ENCODE data around the gene PPP2R5C.
"Not testable (repeated sequence)": the region's sequence is repeated elsewhere in the genome, so short reads cannot be mapped to it uniquely, and the experiment has no call there.

Gene PPP2R5C

DNA sequence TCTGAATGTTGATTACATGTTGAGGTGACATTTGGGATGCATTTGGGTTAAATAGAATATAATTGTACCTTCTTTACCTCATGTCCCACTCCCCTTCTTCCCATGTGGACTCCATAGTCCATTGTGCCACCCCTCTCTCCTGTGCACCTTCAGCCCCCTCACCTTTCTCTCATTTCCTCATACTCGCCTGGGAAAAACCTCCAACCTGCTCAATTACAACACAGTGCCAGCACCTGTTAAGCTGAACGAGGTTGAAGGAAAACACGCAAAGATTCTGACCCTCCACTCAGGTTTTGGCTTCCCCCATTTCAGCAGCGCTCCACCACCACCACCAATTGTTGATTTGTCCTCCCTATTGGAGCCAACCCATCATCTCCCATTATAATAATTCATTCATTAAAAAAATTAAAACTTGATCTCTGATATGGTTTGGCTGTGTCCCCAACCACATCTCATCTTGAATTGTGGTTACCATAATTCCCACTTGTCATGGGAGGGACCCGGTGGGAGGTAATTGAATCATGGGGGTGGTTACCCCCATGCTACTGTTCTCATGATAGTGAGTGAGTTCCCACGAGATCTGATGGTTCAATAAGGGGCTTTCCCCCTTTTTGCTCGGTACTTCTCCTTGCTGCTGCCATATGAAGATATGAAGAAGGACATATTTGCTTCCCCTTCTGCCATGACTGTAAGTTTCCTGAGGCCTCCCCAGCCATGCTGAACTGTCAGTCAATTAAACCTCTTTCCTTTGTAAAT lies 33.7 kb upstream of the PPP2R5C start:
- DNase-seq: no peak

DNA sequence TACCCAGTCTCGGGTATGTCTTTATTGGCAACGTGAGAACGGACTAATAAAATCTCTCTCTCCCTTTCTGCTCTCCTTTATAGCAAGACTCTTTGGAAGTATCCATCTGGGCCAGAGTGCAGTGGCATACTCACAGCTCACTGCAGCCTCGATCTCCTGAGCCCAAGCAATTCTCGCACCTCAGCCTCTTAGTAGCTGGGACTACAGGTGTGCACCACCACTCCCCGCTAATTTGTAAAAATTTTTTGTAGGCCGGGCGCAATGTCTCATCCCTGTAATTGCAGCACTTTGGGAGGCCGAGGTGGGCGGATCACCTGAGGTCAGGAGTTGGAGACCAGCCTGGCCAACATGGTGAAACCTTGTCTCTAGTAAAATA lies 33.2 kb upstream of the PPP2R5C start:
- no peak for DNase-seq

DNA sequence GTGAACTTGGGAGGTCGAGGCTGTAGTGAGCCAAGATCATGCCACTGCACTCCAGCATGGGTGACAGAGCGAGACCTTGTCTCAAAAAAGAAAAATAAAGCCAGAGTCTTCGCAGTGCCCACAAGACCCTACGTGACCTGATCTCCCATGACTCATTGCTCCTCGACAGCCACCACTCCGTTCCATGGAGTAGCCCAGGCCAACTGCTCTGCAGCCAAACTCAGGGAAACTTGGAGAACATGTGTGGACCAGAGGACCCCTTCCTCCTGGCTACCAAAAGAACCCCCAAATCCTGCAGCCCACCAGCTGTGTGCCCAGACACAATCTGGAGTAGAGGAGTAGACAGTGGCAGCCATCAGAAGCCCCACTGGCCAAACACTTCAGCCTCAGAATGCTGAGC lies 32.1 kb upstream of the PPP2R5C start:
- no peak for DNase-seq

DNA sequence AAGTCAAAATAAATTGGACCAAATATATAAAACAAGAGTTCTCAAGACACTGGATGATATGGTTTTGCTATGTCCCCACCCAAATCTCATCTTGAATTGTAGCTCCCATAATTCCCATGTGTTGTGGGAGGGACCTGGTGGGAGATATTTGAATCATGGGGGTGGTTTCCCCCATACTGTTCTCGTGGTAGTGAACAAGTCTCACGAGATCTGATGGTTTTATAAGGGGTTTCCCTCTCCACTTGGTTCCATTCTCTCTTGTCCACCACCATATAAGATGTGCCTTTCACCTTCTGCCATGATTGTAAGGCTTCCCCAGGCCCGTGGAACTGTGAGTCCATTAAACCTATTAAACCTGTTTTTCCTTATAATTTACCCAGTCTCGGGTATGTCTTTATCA lies 31.4 kb upstream of the PPP2R5C start:
- DNase-seq: not testable (repeated sequence)

DNA sequence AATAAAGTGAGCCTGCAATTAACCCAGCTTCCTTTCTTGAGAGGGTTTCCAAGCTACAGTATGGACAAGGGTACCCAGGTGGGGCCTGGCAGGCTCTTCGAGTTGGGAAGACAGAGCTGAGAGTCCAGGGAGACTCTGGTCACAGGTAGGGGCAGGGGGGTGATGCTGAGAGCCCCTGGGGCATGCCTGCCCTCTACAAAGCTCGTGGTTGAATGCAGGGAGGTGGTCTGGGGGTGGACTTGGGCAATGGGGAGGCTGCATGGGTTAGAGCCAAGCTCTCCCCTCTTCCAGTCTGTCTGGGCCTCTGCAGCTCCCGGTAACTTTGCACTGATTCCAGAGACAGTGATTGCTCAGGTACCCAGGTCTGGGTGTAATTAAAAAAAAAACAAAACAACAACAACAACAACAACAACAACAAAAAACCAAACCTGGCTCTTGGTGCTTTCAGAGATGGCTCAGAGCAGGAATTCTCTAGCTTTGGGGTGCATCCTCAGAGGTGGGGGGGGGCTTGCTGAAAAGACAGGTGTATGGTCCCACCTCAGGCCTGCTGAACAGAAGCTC lies 30.8 kb upstream of the PPP2R5C start:
- DNase-seq: no peak

DNA sequence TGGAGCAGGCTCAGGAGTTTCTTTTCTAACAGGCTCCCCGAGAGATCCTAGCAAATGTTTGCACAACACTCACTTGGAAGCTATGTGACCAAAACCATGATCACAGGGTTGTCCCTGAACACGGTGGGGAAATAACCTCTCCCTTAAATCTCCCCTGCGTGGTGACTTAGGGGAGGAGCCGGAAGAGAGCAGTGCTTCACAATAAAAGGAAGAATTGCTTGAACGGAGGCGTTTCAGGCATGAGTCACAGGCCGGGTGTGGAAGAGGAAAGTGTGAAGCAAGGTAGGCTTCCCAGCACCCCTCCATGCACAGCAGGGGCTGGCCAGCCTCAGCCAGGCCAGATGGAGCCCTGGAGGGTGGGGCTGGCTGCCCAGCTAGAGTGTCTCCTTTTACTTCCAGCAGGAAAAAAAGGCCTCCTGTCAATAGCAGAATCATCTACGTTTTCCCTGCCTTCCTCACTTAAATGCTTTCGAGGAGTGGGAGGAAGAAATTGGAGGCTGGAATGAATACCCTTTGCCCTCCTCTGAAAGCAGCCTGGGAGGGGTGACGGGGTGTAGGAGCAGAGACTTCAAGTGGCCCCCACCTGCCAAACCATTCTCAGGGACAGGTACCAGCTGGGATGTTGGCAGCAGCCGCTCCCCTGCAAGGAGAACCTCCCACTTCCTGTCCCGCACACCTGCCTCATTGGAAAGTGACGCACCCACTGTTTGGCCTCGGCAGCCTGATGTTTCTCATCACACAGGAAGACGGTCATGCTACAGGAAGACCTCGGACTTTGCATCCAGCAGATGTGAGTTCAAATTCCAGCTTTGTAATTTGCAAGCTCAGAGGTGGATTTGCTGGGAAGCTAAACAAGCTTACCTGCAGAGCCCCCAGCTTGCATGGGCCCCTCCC lies 30.1 kb upstream of the PPP2R5C start:
- peak; percentile 77 for DNase-seq

DNA sequence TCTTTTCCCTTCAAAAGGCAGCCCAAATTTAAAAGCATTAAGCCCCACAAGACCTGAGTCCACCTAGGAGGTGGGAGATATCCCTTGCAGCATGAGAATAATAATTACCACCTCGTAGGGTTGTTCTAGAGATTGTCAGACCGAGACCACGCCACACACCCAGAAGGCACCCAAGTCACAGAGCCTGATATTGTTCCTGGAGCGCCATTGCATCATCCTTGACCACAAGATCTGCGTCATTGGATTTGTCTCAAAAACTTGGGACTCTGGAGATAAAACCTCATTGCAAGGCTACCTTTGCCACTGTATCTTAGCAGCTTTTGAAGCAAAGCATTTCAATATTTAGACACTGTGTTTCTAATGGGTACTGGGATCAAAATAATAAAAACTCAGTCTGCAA lies 29.4 kb upstream of the PPP2R5C start:
- DNase-seq: no peak

DNA sequence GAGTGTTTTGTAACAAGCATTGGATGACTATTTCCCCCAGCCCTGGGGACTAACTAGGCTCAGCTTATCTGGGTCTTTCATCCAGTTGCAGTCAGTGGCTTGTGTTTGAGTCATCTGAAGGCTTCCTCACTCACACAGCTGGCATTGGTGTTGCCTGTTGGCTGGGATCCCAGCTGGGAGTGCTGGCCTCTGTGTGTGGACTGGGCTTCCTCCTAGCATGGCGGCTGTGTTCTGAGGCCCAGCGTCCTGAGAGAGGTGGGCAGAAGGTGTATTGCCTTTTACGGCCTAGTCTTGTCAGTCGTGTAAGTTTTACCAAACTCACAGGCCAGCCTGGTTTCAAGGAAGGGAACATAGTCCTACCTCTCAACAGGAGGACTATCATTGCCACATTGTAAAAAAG lies 28.3 kb upstream of the PPP2R5C start:
- DNase-seq: no peak

DNA sequence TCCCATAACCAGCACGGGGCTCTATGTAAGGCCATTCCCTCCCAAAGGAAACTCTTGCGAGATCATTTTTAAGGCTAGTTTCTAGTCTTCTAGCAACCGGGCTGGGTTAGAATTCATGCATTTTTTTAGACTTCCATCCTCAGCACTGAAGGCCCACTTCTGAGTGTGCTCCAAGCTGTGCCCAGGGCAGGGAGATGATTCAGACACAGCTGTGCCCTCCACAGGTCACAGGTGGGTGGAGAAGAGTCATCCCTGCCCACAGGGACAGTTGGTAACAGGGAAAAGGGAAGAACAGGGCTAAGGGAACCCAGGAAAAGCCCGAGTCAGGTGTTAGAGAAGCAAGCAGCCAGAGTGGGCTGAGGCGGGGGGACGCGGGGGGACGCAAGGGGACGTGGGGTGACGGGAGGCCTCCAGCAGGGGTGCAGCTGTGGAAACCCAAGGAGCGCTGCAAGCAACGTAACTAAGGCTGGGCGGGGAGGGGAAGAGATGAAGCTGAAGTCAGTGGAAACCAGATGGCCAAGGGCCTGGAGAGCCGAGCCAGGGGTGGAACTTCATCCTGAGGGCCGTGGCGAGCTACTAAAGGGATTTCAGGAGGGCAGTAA lies 27.2 kb upstream of the PPP2R5C start:
- no peak for DNase-seq

DNA sequence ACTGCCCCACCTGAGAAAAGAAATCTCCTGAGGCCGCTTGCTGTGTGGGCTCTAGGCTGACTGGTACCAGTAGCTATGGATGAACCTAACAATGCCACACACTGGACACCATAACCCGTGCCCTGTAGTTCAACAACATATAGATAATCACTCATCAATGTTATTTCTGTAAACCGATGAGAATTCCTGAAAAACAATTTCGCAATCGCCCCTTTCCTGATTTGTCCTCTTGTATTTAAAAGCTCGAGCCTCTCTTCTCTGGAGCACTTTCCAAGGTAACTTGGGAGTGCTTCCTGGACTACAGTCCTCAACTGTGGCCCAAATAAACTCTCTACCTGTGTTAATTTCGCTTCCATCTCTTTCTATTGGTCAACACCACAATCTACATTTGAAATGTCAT lies 26.1 kb upstream of the PPP2R5C start:
- DNase-seq: no peak

DNA sequence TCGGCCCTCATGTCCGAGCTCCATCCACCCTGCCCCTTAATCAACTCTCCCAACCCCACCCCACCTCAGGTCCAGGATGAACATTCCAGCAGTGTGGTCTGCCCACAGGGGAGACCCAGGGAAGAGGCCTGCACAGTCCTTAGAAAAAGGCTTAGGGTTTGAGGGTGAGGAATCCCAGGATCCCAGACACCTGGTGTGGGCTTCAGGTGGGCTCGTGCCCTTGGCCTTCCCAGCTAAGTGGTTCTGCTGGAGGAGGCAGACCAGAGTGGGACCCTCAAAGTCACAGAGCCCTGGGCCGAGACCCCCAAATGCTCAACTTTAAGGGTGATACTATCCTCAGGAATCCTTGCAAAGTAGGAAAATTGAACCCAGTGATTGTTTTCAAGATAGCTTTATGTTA lies 25.4 kb upstream of the PPP2R5C start:
- DNase-seq: no peak

DNA sequence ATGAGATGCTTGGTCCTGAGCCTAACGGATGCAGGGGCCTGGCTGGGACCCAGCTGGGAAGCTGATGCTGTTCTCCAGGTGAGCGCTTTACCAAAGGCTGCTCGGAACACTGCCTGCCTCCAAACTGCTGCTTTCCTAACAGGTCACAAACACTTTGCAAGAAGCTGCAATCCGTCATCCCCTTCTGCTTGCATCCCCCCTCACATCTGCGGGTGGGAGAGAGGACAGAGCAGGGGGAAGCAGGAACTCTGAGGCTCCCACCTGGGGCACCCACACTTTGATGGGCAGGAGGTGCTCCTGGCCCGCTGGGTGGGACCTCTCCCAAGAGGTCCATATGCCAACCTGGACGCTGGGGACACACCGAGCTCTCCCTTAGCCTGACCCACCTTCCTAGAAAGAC lies 24.9 kb upstream of the PPP2R5C start:
- DNase-seq: no peak

DNA sequence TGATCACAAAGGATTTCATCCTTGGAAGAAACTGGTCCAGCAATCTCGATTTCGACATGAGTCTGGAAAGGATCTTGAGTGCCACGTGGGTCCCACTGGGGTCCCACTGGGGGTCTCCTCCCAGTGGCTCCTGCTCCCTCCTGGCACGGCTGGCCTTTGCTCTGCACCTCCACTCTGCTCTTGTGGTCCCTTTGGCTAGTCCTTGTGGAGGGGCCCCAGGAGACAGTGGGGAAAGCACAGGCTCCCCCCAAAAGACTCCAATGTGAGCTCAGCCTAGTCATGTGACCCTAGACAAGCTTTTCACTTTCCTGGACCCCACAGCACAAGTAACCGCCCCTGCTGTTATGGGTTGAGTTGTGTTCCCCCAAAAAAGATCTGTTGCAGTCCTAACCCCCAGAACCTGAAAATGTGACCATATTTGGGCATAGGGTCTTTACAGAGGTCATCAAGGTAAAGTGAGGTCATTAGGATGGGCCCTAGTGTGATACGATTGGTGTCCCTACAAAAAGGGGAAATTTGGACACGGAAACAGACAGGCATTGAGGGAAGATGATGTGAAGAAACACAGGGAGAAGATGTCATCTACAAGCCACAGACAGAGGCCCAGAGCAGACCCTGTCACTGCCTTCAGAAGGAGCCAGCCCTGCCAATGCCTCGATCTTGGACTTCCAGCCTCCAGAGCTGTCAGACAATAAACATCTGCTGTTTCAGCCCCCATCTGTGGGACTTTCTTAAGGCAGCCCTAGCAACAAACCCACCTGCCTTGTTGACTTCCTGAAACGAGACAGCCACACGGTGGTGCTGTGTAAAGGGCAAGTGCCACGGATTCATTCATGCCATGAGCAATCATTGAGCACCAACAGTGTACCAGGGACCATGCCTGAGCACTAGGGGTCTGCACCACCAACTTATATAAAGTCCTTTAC lies 23.8 kb upstream of the PPP2R5C start:
- DNase-seq: no peak

DNA sequence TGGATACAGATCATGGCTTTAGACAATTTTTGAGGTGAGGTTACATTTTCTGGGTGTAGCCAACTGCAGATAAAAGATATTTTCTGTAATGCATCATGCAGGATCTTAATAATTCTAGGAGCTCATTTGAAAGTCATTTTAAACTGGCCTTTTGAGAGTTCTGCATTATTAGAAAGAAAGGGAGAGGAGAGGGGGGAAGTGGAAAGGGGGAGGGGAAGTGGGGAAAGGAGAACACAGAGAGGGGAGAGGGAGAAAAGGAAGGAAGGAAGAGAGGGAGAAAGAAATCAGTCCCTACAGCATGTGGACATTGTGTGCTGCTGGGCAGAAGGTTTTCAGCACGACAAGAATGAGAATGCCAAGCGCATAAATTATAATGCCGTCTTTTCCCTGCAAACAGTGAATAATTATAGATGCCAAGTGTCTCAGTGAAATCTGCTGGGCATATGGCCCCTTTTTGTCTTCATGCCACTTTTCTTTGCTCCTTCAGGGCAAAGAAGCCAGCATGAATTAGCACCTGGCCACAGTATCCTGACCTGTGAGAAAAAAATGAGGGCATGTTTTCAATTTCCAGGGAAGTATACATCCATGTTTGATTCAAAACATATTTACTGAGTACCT lies 22.7 kb upstream of the PPP2R5C start:
- no peak for DNase-seq

DNA sequence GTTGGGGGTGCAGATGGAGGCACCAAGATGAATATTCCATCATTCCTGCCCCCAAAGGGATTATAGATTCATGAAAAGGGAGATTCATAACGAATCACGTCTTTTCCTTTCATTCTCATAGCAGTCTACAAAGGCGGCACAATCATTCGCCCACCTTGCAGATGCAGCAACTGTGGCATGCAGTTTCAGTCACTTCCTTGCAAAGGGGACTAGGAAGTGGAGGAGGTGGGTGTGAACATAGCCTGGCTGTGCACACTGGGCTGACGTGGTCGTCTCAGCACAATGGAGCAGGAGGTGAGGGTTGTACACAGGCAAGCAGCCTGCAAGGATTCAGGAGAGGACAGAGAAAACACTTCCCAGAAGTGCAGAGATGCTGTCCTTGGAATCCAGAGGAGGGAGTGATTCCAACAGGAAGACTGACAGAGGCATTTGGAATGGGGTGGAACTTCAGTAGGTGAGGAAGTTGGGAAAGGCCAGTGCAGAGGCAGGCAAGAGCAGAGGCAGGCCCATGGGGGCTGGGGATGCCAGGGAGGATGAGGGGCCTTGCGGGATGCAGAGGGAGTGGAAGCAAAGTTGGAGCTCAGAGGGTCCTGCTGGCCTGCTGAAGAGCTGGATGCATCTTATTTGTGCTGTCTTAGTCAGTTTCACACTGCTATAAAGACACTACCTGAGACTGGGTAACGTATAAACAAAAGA lies 21.9 kb upstream of the PPP2R5C start:
- DNase-seq: no peak

DNA sequence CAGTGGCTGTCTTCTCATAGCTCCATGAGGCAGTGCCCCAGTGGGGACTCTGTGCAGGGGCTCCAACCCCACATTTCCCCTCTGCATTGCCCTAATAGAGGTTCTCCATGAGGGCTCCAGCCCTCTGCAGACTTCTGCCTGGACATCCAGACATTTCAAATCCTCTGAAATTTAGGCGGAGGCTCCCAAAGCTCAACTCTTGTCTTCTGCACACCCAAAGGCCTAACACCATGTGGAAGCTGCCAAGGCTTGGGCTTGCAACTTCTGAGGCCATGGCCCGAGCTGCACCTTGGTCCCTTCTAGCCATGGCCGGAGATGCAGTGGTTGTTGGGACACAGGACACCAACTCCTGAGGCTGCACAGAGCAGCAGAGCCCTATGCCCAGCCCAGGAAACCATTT lies 20.5 kb upstream of the PPP2R5C start:
- DNase-seq: no peak

DNA sequence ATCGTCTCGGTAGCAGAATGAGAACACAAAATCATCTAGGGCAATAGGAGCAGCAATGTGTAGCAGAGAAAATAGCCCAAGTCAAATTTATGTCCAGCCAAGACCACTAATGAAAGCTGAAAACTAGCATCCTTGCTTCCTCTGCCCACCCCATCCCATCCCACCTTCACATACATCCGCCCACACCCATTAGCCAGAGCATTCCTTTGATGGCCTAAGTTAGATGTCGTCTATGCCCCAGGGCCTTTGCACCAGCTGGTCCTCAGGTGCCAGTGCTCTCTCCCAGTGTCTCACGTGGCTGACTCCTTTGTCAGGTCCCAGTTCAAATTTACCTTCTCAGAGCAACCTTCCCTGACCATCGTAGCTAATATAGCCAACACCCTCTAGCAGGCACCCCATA lies 17.8 kb upstream of the PPP2R5C start:
- no peak for DNase-seq

DNA sequence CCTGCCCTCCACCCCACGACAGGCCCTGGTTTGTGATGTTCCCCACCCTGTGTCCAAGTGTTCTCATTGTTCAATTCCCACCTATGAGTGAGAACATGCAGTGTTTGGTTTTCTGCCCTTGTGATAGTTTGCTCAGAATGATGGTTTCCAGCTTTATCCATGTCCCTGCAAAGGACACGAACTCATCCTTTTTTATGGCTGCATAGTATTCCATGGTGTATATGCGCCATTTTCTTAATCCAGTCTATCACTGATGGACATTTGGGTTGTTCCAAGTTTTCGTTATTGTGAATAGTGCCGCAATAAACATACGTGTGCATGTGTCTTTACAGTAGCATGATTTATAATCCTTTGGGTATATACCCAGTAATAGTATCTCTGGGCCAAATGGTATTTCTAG lies 17.1 kb upstream of the PPP2R5C start:
- DNase-seq: not testable (repeated sequence)

DNA sequence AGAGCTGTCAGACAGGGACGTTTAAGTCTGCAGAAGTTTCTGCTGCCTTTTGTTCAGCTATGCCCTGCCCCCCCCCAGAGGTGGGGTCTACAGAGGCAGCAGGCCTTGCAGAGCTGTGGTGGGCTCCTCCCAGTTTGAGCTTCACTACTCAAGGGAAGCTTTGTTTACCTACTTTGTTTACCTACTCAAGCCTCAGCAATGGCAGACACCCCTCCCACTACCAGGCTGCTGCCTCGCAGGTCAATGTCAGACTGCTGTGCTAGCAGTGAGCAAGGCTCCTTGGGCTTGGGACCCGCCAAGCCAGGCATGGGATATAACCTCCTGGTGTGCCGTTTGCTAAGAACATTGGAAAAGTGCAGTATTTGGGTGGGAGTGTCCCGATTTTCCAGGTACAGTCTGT lies 11.8 kb upstream of the PPP2R5C start:
- DNase-seq: not testable (repeated sequence)

DNA sequence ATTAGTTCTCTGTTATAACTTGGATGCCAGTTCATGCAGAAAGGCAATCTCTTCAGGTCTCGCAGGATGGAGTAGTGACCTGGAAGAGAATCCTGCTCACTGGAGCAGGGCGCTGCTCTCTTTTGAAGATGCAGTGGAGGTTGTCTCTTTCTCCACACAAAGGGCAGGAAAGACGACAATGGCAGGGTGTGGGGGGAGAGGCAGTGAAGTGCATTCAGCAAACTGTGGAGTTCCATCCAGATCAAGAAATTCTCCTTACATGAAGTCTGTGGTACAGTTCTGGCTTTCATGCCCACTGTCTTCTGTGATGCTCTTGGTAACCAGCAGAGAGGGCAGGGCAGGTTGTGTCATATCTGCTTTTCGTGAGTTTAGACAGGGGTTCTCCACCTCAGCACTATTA lies 6.6 kb upstream of the PPP2R5C start:
- DNase-seq: no peak

DNA sequence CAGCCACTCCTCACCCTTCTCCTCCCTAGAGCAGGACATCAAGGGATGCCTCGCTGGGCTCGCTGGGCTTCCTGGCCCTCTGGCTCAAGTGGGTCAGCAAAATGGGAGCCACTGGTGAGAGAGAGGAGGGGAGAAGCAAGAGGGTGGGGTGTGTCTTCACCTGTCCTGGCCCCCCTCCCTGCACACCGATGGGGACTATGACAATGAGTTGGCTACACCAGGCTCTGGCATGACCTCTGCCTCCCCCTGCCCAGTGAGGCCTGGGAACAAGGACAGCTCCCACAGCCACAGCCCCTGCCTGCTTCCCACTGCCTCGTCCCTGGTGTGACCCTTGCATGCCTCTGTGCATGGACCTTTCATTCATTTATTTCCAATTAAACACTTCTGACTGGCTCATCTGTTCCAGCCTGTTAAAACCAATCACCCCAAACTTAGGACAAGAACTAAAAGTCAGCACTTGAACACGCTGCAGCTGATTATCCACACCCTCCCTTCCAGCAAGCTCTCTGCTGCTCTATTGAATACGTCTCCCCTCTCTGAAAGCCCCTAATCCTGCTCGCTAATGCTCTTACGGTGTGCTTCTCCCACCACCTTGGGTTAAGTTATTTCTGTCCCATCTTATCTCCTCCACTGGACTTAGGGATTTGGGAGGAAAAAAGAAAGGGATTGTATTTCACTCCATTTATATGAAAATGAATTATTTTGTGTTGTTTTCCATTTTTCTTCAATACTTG lies 5.8 kb upstream of the PPP2R5C start:
- no peak for DNase-seq
